GM10266 (cell line): Measurements from ENCODE around the gene DIPK1B.
"Not testable (repeated sequence)": the region's sequence is repeated elsewhere in the genome, so short reads cannot be mapped to it uniquely, and the experiment has no call there.

Experiments used
- DNase-seq: peaks from one replicate; pipeline ENCODE4 v3.0.0; 2012; ENCODE audit errors: extremely low spot score
- TF ChIP-seq, protein P1 (sequence below): IDR thresholded peaks from 2 replicates; pipeline ENCODE4 v1.5.1; 2012; ENCODE audit warnings: mild to moderate bottlenecking, low read depth; ENCODE audit not compliant: control insufficient read depth, insufficient read depth; ENCODE audit errors: missing control alignments

DIPK1B gene

DNA sequence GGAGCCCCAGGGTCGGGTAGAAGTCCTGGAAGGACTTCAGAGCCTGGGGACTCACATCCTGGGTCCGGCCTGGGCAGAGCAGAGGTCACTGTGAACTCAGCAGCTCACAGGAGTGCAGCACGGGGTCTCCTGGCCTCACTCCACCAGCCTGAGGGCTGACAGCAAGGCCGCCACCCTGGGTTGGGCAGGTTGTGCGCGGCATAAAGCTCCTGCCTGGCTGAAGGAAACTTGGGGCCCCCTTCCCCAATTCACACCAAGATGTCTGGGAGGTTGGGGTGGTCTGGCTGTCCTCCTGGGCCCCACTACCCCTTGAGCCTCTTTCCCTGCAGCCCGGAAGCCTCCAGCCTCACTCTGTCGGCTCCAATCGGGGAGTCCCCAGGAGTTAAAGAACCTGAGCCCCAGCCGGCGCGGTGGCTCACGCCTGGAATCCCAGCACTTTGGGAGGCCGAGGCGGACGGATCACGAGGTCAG lies 49.9 kb downstream of the DIPK1B start:
- no peak for DNase-seq
- TF ChIP-seq, protein P1, sequence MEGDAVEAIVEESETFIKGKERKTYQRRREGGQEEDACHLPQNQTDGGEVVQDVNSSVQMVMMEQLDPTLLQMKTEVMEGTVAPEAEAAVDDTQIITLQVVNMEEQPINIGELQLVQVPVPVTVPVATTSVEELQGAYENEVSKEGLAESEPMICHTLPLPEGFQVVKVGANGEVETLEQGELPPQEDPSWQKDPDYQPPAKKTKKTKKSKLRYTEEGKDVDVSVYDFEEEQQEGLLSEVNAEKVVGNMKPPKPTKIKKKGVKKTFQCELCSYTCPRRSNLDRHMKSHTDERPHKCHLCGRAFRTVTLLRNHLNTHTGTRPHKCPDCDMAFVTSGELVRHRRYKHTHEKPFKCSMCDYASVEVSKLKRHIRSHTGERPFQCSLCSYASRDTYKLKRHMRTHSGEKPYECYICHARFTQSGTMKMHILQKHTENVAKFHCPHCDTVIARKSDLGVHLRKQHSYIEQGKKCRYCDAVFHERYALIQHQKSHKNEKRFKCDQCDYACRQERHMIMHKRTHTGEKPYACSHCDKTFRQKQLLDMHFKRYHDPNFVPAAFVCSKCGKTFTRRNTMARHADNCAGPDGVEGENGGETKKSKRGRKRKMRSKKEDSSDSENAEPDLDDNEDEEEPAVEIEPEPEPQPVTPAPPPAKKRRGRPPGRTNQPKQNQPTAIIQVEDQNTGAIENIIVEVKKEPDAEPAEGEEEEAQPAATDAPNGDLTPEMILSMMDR: no peak

DNA sequence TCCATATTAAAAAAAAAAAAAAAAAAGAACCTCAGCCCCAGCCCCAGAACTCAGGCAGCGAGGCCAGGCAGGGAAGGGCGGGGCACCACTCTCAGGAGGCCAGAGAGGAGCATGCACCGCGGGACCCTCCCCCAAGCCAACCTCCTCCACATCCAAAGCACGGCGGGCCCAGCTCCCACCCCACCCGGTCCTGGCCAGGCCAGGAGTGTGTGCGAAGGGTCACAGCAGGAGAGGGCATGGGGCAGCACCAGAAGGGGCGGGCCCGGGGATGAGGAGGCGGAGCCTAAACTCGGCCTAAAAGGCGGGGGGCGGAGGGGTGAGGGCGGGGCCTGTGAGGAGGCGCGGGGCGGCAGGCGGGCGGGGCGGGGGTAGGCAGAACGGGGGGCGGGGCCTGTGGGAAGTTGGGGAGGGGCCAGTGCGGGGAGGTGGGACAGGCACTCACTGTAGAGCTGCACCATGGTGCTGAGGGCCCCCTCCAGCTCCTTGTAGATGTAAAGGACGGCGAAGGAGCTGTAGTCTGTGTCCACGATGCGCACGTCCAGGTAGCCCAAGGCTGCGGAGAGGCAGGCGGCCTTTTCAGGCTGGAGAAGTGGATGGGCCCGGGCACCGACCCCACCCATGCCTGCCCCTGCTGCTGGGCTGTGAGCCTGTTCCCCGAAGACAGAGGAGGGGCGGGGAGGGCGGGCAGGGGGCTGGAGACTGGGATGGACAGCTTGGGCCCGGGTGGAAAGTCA lies 50.7 kb downstream of the DIPK1B start:
- TF ChIP-seq, protein P1: no peak
- peak; percentile 65 for DNase-seq

DNA sequence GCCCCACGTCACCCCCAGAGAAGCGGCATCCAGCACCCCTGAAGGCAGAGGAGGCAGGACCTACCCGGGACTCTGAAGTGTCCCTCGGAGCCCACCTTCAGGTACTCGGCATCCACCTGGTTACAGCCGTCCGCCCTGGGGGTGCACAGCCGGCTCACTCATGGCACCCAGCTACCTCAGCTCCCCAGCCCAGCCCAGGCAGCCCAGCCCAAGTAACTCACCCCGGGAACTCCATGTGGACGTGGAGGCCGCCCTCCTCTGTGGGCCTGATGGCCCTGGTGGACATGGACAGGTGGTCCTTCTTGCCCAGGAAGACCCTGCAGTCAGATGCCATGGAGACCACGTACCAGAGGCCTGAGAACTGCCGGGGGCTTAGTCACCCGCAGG lies 51.3 kb downstream of the DIPK1B start:
- TF ChIP-seq, protein P1: no peak
- no peak for DNase-seq

DNA sequence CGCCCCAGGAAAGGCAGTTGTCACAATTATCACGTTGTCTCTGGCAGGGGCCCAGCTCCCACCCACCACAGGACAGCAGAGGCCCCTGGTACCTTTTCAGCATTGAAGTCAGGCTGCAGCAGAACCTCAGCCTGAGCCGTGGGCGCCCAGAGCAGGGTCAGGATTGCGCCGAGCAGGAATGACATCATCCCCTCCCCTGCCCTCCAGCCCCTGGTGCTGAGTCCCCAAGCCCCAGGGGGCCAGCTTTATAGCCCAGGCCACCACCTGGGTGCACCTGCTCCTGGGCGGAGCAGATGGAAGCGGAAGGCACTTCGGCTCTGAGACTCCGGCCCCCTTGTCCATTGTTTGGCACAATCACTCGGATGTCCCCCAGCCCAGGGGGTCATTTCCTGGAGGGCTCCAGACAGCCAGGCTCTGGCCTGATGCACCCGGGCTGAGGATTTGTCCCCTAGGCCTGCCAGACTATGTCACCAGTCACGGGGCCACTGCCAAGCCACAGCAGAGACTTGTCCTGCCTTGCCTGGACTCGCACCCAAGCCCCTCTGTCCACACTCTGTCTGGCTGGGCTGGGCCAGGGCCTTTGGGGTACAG lies 52.0 kb downstream of the DIPK1B start, which contains the start of gene LCN15:
Gene LCN15, minus strand, starts transcription at position 218 of the 591 bp plus-strand sequence. Its CDS starts 30 bp downstream, at position 188.
- TF ChIP-seq, protein P1: no peak
- no peak for DNase-seq

DNA sequence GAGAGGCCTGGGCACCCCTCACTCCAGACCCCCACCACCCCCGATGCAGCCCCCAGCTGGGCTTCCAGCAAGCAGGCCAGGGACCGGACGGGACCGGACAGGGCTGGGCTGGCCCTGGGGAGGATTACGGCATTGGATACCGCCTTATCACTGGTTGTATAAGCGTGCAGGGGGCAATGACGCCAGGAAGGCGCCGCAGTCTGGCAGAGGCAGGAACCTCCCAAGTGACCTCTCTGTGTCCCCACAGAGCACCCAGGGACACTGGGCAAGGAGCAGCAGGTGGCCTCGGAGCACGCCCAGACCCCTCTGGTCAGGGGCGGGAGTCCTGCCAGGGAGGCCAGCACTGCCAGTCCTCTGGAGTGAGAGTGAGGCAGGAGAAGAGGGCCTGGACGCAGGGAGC lies 52.7 kb downstream of the DIPK1B start:
- DNase-seq: no peak
- TF ChIP-seq, protein P1: no peak

DNA sequence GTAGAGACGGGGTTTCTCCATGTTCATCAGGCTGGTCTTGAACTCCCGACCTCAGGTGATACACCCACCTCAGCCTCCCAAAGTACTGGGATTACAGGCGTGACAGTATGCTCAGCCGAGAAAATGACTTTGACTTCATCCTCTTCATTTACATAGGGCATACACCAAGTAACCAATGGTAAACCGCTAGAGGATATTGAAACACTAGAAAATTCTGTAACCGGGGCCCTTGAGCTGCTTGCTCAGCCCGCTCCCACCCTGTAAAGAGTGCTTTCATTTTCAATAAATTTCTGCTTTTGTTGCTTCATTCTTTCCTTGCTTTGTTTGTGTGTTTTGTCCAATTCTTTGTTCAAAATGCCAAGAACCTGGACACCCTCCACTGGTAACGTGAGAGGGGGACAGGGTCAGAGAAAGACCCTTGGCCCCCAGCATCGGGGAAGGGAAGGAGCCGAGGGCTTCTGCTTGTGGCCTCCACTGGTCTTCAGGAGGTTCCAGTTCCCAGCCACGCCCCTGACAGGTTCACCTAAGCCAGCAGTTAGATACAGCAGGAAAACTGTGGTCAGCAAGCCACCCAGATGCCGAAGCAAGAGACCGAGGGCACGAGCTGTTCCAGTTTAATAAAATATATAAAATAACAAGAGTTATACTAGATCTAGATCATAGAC lies 53.5 kb downstream of the DIPK1B start:
- peak; percentile 76 for DNase-seq

DNA sequence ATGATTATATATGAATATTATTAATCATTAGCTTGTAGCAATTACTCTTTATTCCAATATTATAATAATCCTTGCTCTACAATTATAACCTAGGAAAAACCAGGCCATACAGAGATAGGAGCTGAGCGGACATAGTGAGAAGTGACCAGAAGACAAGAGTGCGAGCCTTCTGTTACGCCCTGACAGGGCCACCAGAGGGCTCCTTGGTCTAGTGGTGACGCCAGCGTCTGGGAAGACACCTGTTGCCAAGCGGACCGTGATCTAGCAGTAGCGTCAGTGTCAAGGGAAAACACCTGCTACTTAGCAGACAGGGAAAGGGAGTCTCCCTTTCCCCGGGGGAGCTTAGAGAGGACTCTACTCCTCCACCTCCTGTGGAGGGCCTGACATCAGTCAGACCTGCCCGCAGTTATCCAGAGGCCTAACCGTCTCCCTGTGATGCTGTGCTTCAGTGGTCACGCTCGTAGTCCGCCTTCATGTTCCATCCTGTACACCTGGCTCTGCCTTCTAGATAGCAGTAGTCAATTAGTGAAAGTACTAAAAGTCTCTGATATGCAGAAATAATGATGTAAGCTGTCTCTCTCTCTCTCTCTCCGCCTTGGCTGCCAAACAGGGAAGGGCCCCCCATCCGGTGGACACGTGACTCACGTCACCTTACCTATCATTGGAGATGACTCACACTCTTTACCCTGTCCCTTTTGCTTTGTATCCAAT lies 54.2 kb downstream of the DIPK1B start:
- DNase-seq: not testable (repeated sequence)
- TF ChIP-seq, protein P1: peak; percentile 72
